Renal cortex interstitium (tissue), 11 donors: ENCODE results near the gene EEF1B2. TPM values are rescaled to one million over a fixed set of nuclear protein-coding genes. Genes with fewer than 3 reads are reported as not detected.
"Not testable (repeated sequence)": the region's sequence is repeated elsewhere in the genome, so short reads cannot be mapped to it uniquely, and the experiment has no call there.

Experiments used
- DNase-seq, 11 donors: peaks; one replicate each; pipeline ENCODE4 v3.0.0-alpha.2; 2013; ENCODE audit warnings: low read depth in 9 of 11, low spot score in 4 of 11; ENCODE audit errors: extremely low read depth in 1 of 11
- polyA plus RNA-seq, 3 donors: library from polyadenylated mRNA; unstranded; fragments of 120-200 nt; gene quantifications; one replicate each; pipeline ENCODE4 v1.2.1, GENCODE V29; 2013; ENCODE audit not compliant: insufficient read length in 3 of 3

The EEF1B2 gene
- polyA plus RNA-seq, 3 donors: 518 to 676 (median 660) TPM

DNA sequence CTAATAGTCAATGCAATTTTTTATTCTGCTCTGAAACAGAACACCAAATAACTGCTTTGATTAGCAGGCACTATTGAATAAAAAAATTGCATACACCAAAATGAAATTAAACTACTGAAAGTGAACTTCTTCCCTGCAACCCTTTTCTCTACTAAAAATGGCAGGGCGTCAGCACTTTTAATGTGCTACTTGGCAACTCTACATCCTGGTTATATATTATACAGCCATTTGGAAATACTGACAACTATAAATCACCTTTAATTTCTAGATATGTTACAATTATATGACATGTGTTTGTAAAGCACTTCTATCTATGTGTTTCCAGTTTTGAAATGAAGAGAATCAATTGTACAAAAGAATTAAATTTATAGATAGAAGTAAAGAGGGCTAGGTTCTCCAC is 10.4 kb upstream of the EEF1B2 start:
- no peak for DNase-seq

DNA sequence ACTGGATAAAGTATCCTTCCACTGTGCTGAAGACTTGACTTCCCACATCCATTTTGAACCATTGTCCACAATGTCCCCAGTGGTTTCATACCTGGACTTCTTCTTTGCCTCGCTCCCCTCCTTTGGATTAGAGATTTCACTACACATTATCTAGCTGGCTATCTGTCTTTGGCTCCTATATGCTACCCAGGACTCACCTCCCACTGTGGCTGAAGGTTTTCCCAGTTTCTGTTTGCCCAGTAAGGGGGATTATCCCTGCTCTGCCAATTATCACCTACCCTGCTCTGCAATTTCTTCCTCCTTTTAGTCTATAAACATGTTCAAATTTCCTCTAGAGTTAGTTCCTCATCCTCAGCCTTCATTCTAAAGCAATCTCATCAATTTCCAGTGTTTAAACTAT is 9.5 kb upstream of the EEF1B2 start:
- DNase-seq: no peak

DNA sequence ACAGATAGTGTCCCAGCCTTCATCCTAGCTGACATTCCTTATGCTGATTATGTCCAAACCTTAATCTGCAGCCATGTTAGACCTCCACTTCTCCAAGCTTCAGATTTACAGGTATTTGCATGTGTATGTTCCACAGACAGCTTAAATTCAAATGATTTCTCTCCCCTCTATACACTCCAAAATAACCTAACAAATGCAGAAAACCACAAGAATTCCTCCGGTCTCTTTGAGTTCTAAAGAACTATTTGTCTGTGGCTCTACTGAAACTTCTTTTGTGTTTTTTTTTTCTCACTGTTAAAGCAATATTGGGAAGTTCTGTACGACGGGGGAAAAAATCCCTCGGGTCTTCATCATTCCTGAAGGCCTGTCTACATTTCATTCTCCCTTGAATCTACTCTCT is 9.1 kb upstream of the EEF1B2 start:
- DNase-seq: no peak

DNA sequence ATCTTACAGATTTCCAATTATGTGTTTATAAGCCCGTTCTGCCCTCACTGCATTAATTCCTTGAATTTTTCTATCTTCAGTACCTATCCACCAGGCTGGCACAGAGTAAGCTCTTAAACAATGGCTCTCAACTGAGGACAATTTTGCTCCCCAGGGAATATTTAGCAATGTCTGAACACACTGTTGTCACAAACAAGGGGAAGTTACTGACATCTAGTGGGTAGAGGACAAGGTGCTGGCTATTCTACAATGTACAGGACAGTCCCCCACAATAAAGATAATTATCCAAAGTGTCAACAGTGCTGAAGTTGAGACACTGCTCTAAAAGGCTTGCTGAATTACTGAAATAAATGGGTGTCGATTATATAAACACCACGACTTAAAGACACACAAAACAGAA is 5.5 kb upstream of the EEF1B2 start:
- DNase-seq: no peak

DNA sequence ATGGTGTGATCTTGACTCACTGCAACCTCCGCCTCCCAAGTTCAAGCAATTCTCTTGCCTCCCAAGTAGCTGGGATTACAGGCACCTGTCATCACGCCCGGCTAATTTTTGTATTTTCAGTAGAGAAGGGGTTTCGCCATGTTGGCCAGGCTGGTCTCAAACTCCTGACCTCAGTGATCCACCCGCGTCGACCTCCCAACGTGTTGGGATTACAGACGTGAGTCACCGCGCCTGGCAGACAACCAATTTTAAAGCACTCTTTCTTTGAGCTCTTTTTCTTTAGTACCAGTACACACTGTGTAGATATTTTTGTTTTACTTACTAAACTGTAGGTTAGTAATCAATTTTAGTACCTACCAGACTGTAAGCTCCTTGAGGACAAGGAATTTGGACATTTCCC is 2.7 kb upstream of the EEF1B2 start:
- DNase-seq: not testable (repeated sequence)

DNA sequence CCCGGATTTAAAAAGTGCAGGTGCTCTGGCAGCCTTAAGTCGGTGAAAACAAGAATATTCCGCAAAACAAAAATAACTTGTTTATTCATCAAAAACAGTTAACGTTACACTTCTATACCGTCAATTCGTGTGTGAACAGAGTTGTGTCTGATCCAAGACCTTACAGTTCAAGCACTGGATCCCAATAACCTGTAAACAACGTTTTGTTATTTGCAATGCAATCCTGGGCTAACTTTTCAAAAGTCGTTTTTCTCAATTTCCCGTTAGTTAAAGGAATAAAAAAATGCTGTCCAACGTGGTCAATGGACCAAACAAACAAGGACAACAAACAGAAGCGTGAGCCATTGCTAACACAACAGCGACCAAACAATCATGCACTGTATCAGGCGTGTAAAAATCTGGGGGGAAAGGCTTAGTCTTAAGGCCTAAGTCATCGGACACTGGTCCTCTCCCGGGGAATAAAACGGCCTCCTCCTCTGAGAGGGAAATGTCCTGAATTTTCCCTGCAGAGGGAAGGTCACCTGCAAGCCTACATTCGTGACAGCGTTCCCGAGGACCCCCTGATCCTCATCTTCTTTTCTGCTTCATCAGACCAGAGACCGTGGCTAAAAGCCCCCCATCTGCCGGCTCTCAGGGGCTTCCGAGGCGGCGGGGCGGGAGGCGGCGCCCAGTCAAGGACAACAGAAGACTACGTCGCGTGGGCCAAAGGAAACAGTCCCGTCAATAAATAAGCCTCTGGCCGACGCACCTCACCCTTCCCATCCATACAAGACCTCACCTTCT is 941 bp upstream of the EEF1B2 start:
- peak in 5 of 11 donors; percentile 14 to 71 (median 36) for DNase-seq

DNA sequence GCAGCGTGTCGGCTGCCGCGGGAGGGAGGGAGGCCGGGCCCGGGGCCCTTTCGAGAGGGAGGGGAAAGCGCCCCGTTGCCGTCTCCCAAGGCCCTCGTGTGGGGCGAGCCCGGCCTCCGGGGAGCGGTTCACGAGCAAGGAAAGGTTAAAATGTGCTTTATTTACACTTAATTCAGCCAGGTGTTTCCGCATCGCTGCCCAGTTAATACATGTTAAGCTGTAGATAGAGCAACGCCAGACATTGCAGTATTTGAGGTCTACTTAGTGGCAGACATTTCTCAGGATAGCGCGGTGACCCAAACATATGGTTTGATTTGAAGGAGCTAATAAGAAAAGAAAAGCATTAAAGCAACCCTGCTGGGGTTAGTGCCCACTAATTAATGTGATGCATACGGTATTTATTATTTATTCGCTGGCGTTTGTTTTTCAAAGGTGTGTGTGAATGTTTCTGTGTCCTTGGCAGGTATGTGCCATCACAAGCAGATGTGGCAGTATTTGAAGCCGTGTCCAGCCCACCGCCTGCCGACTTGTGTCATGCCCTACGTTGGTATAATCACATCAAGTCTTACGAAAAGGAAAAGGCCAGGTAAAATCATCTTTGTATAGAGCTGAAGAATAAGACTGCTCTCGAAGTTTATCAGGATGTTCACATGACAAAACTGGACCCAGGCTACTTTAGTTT is 571 bp downstream of the EEF1B2 start:
- peak in 3 of 11 donors; percentile 10 to 31 (median 25) for DNase-seq

DNA sequence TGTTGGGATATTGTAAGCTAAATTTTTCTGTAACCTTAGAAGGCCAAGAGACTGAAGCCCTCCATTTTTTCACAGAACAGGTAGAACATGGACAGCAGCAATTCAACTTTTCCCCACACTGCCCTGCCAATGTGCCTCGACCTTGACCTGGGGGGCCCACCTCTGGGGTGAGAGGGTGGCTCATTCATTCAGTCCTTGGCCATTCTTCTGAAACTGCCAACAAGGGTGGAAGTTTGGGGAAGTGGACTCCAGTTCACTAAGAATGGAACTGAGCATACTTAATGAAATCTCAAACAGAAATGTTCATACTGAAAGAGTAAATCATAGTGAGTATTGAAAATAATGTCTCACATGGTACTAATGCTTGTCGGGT is 1.1 kb downstream of the EEF1B2 start:
- no peak for DNase-seq

DNA sequence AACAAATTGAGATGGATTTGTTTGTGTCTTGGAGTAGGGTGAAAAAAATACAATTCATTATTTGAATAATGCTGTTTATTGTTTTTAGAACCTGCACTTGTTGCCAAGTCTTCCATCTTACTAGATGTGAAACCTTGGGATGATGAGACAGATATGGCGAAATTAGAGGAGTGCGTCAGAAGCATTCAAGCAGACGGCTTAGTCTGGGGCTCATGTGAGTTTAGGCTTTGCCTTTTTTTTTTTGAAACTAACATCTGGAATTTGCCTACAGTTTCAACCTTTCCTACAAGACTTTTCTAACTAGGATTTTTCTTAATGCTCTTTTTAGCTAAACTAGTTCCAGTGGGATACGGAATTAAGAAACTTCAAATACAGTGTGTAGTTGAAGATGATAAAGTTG is 2.7 kb downstream of the EEF1B2 start:
- DNase-seq: not testable (repeated sequence)

DNA sequence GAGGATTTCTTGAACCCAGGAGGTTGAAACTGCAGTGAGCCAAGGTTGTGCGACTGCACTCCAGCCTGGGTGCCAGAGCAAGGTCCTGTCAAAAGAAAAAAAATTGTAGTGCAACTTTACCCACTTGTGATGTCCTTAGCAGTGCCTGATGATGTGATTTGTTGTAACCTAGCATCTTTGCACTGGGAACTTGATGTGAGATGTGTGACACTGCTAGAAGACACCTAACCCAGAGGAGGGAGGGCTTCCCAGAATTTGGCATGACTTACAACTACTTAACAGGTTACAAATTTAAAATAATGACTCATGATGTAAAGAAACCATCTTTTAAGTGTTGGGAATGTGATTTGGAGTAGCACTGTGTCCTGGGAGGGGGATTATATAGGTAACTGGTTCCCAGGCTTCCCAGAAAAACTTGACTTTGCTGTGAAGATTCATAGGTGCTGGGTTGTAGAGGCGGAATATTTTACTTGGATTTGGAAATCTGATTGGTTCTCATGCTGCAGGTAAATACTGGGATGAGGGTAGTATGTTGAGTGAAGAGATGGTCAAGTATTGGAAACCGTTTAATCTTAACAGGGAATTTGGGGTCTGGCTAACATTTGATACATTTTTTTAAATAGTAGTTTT is 3.7 kb downstream of the EEF1B2 start:
- DNase-seq: no peak

DNA sequence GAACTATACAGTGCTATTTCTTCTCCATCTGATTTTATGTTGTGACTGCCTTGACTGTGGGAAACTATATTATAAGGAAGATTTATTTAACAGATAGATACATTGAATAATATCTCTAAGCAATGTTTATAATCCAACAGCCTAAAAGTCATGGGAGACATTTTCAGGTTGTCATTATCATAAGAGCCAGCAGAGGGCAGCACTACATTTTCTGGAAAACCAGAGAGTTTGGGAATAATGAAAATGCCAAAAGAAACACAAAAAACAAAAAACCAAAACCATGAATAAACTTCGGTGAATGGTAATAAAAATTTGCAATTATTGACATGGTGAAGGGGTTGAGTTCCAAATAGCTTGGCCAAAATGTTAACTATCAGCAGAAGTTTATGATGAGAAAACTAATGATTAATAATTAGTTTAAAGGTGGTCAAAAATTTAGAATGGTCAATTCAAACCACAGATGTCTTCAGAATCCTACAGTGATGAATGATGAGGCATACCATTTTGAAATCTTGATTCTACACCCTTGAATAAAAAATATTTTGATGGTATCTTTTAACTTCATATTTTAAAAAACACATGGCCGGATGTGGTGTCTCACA is 4.7 kb downstream of the EEF1B2 start:
- DNase-seq: peak in 6 of 11 donors; percentile 33 to 54 (median 41)

DNA sequence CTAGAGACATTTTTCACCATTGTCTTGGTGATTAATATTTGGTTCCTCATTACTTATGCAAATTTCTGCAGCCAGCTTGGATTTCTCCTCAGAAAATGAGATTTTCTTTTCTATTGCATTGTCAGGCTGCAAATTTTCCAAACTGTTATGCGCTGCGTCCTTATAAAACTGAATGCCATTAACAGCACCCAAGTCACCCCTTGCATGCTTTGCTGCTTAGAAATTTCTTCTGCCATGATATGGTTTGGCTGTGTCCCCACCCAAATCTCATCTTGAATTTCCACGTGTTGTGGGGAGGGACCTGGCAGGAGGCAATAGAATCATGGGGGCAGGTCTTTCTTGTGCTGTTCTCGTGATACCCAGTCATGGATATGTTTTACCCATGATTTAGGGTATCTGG is 8.5 kb downstream of the EEF1B2 start:
- not testable (repeated sequence) for DNase-seq

DNA sequence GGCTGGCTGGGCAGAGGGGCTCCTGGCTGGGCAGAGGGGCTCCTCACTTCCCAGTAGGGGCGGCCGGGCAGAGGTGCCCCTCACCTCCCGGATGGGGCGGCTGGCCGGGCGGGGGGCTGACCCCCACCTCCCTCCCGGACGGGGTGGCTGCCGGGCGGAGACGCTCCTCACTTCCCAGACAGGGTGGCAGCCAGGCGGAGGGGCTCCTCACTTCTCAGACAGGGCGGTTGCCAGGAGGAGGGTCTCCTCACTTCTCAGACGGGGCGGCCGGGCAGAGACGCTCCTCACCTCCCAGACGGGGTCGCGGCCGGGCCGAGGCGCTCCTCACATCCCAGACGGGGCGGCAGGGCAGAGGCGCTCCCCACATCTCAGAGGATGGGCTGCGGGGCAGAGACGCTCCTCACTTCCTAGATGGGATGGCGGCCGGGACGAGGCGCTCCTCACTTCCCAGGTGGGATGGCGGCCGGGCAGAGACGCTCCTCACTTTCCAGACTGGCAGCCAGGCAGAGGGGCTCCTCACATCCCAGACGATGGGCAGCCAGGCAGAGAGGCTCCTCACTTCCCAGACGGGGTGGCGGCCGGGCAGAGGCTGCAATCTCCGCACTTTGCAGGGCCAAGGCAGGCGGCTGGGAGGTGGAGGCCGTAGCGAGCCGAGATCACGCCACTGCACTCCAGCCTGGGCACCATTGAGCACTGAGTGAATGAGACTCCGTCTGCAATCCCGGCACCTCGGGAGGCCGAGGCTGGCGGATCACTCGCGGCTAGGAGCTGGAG is 12.1 kb downstream of the EEF1B2 start:
- not testable (repeated sequence) for DNase-seq

DNA sequence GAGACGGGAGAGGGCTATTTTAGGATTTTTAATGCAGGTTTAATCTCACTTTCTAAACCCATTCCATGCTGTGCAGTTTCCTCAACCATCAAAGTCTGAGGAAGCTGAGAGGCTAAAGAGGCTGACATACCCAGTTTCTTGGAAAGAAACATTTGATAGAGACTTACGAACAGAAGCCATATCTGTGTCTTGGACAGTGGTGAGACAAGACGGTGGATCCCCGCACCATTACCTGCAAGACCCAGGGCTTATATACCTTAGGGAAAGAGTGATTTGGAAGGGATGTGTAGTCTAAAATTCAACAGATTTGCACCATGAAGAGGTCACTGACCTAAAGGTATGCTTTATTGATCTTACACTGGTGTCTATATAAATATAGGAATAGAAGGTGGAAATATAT is 13.5 kb downstream of the EEF1B2 start:
- no peak for DNase-seq

DNA sequence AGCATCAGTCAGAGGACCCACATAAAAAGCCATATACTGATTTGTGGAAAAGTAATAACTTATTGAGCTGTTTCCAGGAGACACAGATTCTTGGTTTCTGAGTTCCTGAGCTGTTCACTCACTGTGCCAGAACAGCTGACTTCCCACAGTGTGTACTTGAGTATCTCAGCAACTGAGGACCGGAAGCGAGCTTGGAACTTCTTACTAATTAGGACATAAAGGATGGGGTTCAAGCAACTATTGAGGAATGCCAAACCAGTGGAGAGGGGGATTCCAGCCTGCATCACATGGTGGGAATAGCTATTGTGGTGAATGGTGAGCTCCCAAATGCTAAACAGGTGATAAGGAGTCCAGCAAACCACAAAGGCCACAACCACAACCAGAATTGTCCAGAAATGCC is 16.4 kb downstream of the EEF1B2 start:
- DNase-seq: no peak

DNA sequence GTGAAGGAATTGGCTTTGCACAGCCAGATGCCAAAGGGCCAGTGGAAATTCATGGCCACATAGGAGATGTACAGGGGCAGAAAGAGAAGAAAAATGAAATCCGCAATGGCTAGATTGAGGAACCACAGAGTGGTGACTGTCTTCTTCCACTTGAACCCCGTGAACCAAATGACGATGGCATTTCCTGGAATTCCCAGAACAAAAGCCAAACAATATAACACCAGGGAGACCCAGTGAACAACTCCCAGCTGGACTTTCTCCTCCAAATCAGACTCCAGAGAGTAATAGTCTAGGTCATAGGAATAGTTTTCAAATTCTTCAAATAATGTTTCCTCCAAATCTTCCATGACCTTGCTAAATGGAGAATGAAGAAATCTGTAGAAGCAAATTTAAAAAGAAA is 17.2 kb downstream of the EEF1B2 start:
- DNase-seq: peak in 1 of 11 donors; percentile 6

DNA sequence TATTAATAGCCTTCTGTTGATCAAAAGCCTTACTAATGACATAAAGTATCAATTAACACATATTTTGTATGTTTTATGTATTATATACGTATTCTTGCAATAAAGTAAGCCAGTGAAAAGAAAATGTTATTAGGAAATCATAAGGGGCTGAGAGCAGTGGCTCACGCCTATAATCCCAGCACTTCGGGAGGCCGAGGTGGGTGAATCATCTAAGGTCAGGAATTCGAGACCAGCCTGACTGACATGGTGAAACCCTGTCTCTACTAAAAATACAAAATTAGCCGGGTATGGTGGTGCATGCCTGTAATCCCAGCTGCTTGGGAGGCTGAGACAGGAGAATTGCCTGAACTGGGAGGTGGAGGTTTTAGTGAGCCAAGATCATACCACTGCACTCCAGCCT is 21.8 kb downstream of the EEF1B2 start:
- not testable (repeated sequence) for DNase-seq

DNA sequence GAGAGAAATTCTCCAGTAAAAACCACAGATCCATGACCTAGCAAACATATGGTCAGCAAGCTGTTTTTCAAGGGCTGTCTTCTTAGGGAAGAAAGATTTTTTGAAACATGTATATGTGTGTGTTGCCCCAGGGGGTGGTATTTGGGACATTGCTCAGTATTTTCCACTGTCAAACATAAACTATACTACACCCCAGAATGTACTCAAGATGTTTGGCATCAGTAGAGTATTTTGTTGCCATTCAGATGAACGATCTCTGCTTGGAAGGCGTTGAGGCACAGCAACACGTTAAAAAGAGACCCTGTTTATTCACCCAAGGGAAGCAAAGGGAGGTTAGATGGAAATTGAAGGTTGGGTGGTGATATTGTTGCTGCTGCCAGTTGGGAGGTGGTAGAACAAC is 30.0 kb downstream of the EEF1B2 start:
- DNase-seq: no peak

DNA sequence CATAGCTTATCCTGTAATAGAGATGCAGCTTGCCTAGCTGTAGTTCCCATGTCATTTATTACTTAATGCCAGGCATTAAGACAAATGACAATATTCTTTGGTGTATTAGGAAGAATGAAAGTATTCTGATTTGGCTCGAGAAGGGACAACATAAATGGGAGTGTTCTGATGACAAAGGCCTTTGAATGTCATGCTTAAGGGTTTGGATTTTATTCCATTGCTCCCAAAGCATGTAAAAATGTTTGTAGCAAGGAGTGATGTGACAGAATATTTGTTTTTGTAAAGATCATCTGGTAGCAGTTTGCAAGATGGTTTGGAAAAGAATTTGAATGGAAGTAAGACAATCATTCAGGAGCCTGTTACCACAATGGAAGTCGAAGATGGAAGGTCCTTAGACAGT is 30.4 kb downstream of the EEF1B2 start:
- DNase-seq: no peak
